Colon (tissue), 2 donors: ENCODE measurements around the gene EEF1AKMT2.
"Not testable (repeated sequence)": the region's sequence is repeated elsewhere in the genome, so short reads cannot be mapped to it uniquely, and the experiment has no call there.

Source experiments
- FAIRE-seq: peaks from 2 replicates; lab custom pipeline; 2012; peaks lifted over from hg19 to GRCh38; lab: Jason Lieb, UNC
- donor health status: control.
- donor health status: control.

Gene EEF1AKMT2

GRCh38 chr10:124755581-124755980 is 36.1 kb downstream of the EEF1AKMT2 start:
- no peak for FAIRE-seq

- no peak for FAIRE-seq
Observed at GRCh38 chr10:124754227-124754626, 37.5 kb downstream of the EEF1AKMT2 start.

DNA sequence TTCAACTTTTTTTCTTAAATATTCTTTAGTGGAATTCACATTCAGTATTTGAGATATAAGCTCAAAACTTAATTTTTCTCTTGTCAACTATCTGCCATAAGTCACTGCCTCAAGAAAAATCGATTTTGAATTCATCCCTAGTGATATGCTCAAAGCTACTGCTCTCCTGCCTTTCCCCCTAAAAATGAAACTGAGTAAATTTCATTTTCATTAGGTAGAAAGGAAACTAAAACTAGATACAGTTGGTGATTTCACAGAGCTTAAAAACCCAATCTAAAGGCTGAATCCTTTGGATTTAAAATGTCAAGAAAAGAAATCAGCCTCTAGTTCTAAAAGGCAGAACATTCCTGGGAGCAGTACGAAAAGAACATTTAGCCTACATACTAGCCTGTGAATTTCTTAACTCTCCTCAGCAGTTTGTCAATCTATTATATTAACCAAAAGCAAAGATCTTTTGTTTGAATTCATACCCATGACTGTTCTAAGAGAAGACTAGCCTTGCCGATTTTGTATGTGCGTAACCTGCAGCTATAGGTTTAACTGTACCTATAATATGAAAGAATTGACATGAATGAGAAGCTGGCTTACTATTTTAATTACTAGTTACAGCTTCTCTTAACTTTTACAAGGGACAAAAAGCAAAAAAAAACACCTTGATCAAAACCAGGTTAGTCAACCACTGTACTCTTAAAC is 42.6 kb downstream of the EEF1AKMT2 start:
- FAIRE-seq: no peak

DNA sequence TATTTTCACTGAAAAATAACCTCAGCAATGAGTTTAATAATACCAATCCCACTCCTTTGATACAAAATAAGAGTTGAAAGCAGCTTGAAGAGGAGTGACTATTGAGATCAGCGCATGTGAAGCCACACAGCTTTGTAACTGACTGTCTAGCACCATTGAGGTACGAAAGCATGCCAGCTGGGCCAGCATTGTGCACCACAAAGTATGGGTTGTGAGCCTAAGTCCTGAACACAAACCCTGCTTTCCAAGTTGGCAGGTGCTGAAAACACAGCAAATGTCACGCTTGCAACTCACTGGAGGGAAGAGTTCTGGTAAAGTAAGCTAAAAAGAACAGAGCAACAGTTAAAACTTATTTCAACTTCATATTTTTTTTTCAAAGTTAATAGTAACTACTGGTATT is 43.5 kb downstream of the EEF1AKMT2 start:
- FAIRE-seq: no peak

DNA sequence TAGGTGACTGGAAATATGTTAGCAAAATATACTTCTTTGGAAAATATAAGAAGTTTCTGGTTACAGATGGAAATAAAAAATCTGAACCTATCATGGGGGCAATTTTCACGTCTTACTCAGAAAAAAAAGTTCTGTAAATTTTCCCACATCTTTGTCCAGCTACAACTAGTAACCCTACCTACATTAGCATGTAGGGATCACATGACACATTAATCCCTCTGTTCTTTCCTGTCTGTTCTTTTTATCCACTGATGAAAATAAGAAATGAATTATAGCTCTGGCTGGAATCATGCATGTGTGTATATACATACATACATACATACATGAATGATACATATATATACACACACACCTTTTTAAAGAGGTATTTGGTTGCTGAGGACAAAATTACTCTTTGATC is 43.9 kb downstream of the EEF1AKMT2 start:
- no peak for FAIRE-seq

GRCh38 chr10:124746992-124747391 is 44.7 kb downstream of the EEF1AKMT2 start:
- FAIRE-seq: peak; percentile 85

- FAIRE-seq: not testable (repeated sequence)
Observed at GRCh38 chr10:124746447-124746846, 45.2 kb downstream of the EEF1AKMT2 start.

GRCh38 chr10:124745673-124746072 is 46.0 kb downstream of the EEF1AKMT2 start:
- FAIRE-seq: no peak

DNA sequence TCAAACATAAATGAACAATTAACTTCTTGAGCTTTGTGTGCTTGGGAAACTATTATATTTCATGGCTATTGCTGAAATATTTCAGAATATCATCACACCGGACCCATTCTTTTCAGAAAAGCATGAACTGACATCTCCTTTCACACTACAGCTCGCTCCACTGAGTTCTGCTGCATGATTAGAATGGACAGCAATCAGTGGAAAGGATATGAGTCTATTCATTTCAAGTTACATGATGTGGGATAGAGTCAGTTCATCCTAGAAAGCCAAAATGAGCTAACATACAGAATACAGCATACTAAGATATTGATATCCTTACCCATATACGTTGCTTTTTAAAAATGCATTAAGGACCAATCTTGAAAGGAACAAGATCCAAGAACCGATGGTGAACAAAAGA is 46.4 kb downstream of the EEF1AKMT2 start:
- no peak for FAIRE-seq

DNA sequence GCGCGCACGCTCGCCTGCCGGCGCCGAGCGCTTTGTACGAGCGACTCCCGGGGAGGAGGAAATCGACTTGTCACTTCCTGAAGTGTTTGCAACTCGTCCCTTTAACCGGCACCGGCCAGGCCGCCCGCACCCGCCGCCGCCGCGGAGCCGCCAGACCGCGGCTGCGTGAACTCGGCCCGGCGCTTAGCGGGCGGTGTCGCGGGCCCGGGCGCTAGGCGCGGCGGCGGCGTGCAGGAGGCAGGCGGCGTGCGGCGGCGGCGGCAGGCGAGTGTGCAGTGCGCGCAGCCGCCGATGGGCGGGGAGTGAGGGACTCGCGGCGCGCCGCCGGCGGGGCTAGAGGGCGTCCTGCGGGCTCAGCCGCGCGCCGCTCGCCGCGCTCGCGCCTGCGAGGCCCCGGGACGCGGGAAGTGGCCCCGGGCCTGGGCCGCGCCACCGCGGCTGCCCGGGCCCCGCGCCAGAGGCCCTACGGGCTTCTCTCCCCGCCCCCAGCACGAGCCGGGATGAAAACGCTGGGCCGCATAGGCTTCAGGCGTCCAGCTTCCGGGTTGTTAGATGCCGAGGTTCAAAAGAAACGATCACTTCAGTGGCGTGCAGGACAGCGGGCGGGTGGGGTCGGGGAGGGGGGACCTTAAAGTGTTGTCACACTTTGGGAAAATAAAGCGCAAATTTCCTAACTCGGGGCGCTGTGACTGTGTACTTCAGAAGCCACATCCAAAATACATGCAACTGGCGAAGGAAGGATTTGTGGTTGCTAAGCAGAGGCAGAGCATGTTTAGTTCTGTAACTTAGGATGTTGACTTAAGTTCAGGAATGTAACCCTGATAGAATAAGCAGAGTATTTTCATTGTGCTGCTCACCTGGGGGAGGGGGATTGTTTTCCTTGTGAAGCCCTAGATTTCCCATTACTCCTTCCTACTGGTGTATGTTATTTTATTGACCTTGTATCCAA is 47.3 kb downstream of the EEF1AKMT2 start, which contains the start of gene FAM53B:
Gene FAM53B, minus strand, starts transcription at position 277 of the 949 bp plus-strand sequence. CDS start 37,665 bp downstream, outside the sequence.
- no peak for FAIRE-seq

GRCh38 chr10:124743191-124744101 is 48.2 kb downstream of the EEF1AKMT2 start:
- FAIRE-seq: no peak

GRCh38 chr10:124742413-124743190 is 49.1 kb downstream of the EEF1AKMT2 start:
- FAIRE-seq: no peak

GRCh38 chr10:124741922-124742412 is 49.7 kb downstream of the EEF1AKMT2 start:
- no peak for FAIRE-seq

- FAIRE-seq: no peak
Observed at GRCh38 chr10:124741281-124741921, 50.3 kb downstream of the EEF1AKMT2 start.

GRCh38 chr10:124740369-124741280 is 51.1 kb downstream of the EEF1AKMT2 start:
- FAIRE-seq: no peak

- FAIRE-seq: no peak
Observed at GRCh38 chr10:124739986-124740368, 51.7 kb downstream of the EEF1AKMT2 start.

DNA sequence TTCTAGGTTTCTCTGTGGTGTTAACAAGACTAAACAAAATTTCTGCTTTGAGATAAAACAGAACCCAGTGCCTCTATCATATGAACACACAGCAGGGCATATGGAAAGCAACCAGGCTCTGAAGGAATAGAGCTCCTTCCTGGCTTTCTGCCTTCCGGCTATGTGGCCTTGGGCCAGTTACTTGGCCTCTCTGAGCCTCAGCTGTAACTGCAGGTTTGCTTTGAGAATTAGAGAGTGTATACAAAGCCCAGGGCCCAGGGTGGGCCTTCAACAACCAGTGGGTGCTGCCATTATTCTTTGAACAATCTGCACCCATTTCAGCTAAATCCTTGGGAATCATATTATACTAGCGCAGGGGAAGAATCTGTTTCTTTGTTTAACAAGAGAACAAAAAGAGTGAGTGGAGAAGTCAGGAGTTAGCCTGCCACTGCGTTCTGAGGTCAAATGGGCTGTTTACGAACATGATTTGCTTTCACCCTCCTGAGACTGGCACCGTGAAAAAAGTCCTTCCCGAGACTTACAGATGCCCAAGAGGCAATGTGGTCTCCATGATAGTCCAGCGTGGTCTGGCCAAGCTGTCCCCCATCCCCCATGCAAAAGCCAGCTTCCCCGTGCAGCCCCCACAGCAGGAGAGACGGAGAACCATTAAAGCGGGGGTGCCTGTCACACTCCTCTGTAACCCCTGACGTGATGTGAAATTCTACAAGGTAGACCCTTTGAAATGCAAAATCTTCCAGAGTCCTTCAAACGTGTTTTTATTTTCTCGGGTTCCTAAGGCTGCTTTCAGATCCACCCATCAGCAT is 52.4 kb downstream of the EEF1AKMT2 start:
- FAIRE-seq: no peak

DNA sequence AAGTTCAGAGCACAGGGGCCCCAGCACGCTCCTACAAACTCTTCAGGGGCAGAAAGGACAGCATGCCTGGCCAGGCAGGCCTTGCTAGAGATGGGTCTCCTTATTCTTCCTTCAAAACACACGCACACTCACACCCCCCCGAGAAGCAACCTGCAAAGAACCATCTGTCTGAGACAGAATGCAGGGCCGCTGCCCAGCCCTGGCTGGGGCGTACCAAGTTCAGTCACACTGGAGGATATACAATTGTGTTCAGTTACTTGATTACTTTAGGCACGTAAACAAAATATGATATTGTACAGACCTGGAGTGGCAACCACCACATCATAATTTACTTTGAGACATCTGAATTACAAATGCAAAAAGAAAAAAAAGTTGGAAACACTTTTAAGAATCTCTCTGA is 53.2 kb downstream of the EEF1AKMT2 start:
- FAIRE-seq: no peak

DNA sequence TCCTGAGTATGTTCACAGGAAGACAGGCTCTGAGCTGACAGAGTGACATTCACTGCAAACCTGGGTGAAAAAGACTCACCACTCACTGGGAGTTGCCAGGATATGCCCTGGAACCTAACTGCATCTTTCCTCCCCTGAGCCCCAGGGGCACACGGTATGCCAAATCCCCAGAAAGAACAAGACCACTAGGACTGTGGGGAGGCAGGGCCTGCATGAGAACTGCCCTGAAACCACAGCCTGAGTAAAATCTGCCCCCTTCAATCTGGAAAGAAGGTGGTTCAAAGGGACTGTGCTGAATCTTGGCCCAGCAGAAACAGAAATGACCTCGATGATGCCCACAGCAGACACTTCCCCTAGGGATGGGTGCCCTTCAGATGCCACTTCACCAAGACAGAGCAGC is 54.0 kb downstream of the EEF1AKMT2 start:
- no peak for FAIRE-seq
